Liver (tissue), 9 donors: ENCODE measurements around the gene KMT2A. TPM values are rescaled to one million over a fixed set of nuclear protein-coding genes. Genes with fewer than 3 reads are reported as not detected.
"Not testable (repeated sequence)": the region's sequence is repeated elsewhere in the genome, so short reads cannot be mapped to it uniquely, and the experiment has no call there.

Experiments
- DNase-seq: peaks from one replicate; pipeline ENCODE4 v3.0.0-alpha.2; 2017; ENCODE audit warnings: low spot score
- H3K27ac ChIP-seq, 2 donors: one replicate each; pipeline ENCODE4 v1.7.0; 2013; ENCODE audit warnings: inconsistent platforms in 2 of 2, low read length in 2 of 2, control low read depth in 1 of 2, low read depth in 1 of 2, mild to moderate bottlenecking in 1 of 2
- H3K27me3 ChIP-seq, 4 donors: one replicate each; pipeline versions ENCODE4 v1.6.1 to v1.7.0; 2013; ENCODE audit warnings: low read length in 3 of 4, inconsistent platforms in 1 of 4, mild to moderate bottlenecking in 1 of 4, moderate library complexity in 1 of 4; ENCODE audit not compliant: control insufficient read depth in 4 of 4, insufficient read depth in 4 of 4
- H3K36me3 ChIP-seq, 4 donors: one replicate each; pipeline versions ENCODE4 v1.6.1 to v1.7.0; 2013; ENCODE audit warnings: low read length in 3 of 4, mild to moderate bottlenecking in 3 of 4, low read depth in 1 of 4, moderate library complexity in 1 of 4; ENCODE audit not compliant: control insufficient read depth in 4 of 4, insufficient read depth in 3 of 4
- H3K4me1 ChIP-seq, 4 donors: one replicate each; pipeline versions ENCODE4 v1.6.1 to v1.7.0; 2013; ENCODE audit warnings: low read length in 3 of 4, mild to moderate bottlenecking in 3 of 4, moderate library complexity in 1 of 4; ENCODE audit not compliant: control insufficient read depth in 4 of 4, insufficient read depth in 4 of 4
- H3K4me3 ChIP-seq, 3 donors: one replicate each; pipeline versions ENCODE4 v1.6.1 to v1.7.0; 2013; ENCODE audit warnings: low read length in 3 of 3, control low read depth in 1 of 3, low read depth in 1 of 3, mild to moderate bottlenecking in 1 of 3
- H3K9ac ChIP-seq, 2 donors: one replicate each; pipeline ENCODE4 v1.7.0; 2013; ENCODE audit warnings: low read length in 2 of 2, mild to moderate bottlenecking in 2 of 2, moderate library complexity in 2 of 2, control low read depth in 1 of 2, low read depth in 1 of 2
- H3K9me3 ChIP-seq, 4 donors: one replicate each; pipeline versions ENCODE4 v1.6.1 to v1.7.0; 2013; ENCODE audit warnings: low read length in 3 of 4; ENCODE audit not compliant: control insufficient read depth in 4 of 4
- CTCF ChIP-seq: fragments of 150-350 bp; IDR thresholded peaks from 2 replicates; pipeline ENCODE4 v1.5.1; 2017; ENCODE audit warnings: improper control_type of control experiment, low read depth, low read length; ENCODE audit not compliant: missing input control
- FOXA1 ChIP-seq: IDR thresholded peaks from 2 replicates; pipeline ENCODE4 v1.6.1; 2016; ENCODE audit warnings: antibody characterized with exemption
- GABPA ChIP-seq, 2 donors: IDR thresholded peaks in 1 of 2; conservative IDR thresholded peaks in 1 of 2; 2 replicates each; pipeline ENCODE4 v1.6.1; 2016; ENCODE audit warnings: antibody characterized with exemption in 2 of 2, mild to moderate bottlenecking in 1 of 2, moderate library complexity in 1 of 2
- HNF4A ChIP-seq, 2 donors: conservative IDR thresholded peaks; 2 replicates each; pipeline ENCODE4 v1.6.1; 2016; ENCODE audit warnings: antibody characterized with exemption in 2 of 2, mild to moderate bottlenecking in 2 of 2
- JUND ChIP-seq, 2 donors: IDR thresholded peaks; 2 replicates each; pipeline ENCODE4 v1.6.1; 2016; ENCODE audit warnings: antibody characterized with exemption in 2 of 2
- MAX ChIP-seq: IDR thresholded peaks from 2 replicates; pipeline ENCODE4 v1.6.1; 2016; ENCODE audit warnings: antibody characterized with exemption
- RAD21 ChIP-seq, 2 donors: IDR thresholded peaks; 2 replicates each; pipeline ENCODE4 v1.6.1; 2016; ENCODE audit warnings: antibody characterized with exemption in 2 of 2, mild to moderate bottlenecking in 2 of 2
- RXRA ChIP-seq, 2 donors: IDR thresholded peaks; 2 replicates each; pipeline ENCODE4 v1.6.1; 2017 to 2018; ENCODE audit warnings: antibody characterized with exemption in 2 of 2, mild to moderate bottlenecking in 1 of 2
- SP1 ChIP-seq: IDR thresholded peaks from 2 replicates; pipeline ENCODE4 v1.6.1; 2018; ENCODE audit warnings: antibody characterized with exemption, mild to moderate bottlenecking
- WGBS: extraction: QIAGEN DNeasy Blood & Tissue Kit; methylation state at CpG from one replicate; pipeline ENCODE4 v1.1.7; 2013; 5-methylcytosine and 5-hydroxymethylcytosine counted together
- polyA plus RNA-seq, 2 donors: library from polyadenylated mRNA; stranded (reverse) in 1 of 2; unstranded in 1 of 2; fragments of 200-250 nt in 1 of 2; fragments of >200 nt in 1 of 2; fragmentation: Nextera tagmentation in 1 of 2; extraction: Ambion mirVana in 1 of 2; gene quantifications; one replicate each; pipeline versions ENCODE4 v1.2.1 to v1.2.3, GENCODE V29; 2013 to 2015
- total RNA-seq, 2 donors: library from RNA; depleted of rRNA; stranded (reverse); fragments of >200 nt; gene quantifications; one replicate each; pipeline ENCODE4 v1.2.3, GENCODE V29; 2014
- donor health status: healthy.
- donor health status: healthy.
- donor health status: healthy.
- donor health status: healthy.
- donor health status: healthy.

KMT2A gene
- total and polyA plus RNA-seq, 4 donors, result 4.3 to 27.9 (median 12.9) TPM

GRCh38 chr11:118401880-118402590 lies 34.3 kb upstream of the KMT2A start:
- no peak for DNase-seq
- Histone ChIP-seq H3K36me3 (peaks cover 0 to 20% (median 11%) of the 10 kb centered on the region in 4 donors), H3K9ac (peak overlapping the region; percentile 77 to 96), H3K9me3 (no peaks in the 10 kb centered on the region), H3K27ac (peak overlapping the region; percentile 72 to 78), H3K4me1 (peaks cover 0 to 32% (median 19%) of the 10 kb centered on the region in 4 donors), H3K4me3 (peak overlapping the region; percentile 91 to 95 (median 95)), H3K27me3 (no peaks in the 10 kb centered on the region)
- TF ChIP-seq MAX (no peak), CTCF (no peak), RXRA (IDR thresholded peaks at IDR 0.05) (peak in 1 of 2 donors; percentile 19), JUND (IDR thresholded peaks at IDR 0.05) (peak in 1 of 2 donors; percentile 48), SP1 (no peak), RAD21 (IDR thresholded peaks at IDR 0.05) (peak in 1 of 2 donors; percentile 4)
- WGBS, result 1% methylated on average over 22 of the region's 22 CpGs

GRCh38 chr11:118402594-118402993 lies 33.7 kb upstream of the KMT2A start:
- peak in 1 of 2 donors; percentile 1 for TF ChIP-seq RAD21 (IDR thresholded peaks at IDR 0.05)
- H3K27me3 ChIP-seq, DNase-seq, H3K9me3 ChIP-seq: not testable (repeated sequence)
- Histone ChIP-seq H3K9ac (peak overlapping the region; percentile 77 to 96), H3K4me1 (peaks cover 0 to 32% (median 19%) of the 10 kb centered on the region in 4 donors), H3K27ac (peak overlapping the region; percentile 62 to 72), H3K36me3 (peaks cover 0 to 25% (median 14%) of the 10 kb centered on the region in 4 donors), H3K4me3 (peak overlapping the region in 2 of 3 donors; percentile 95)
- WGBS, result 73% methylated on average over 7 of the region's 7 CpGs

- Histone ChIP-seq H3K27me3 (no peaks in the 10 kb centered on the region), H3K9me3 (no peaks in the 10 kb centered on the region), H3K27ac (no peak overlapping the region), H3K36me3 (peaks cover 0 to 27% (median 23%) of the 10 kb centered on the region in 4 donors), H3K9ac (no peak overlapping the region), H3K4me3 (no peak overlapping the region), H3K4me1 (peaks cover 0 to 28% (median 14%) of the 10 kb centered on the region in 4 donors)
- 75% methylated on average over 7 of the region's 7 CpGs for WGBS
- no peak for DNase-seq
- no peak for TF ChIP-seq HNF4A (conservative IDR thresholded peaks at IDR 0.05)
- TF ChIP-seq FOXA1, result no peak
- TF ChIP-seq GABPA (IDR thresholded peaks at IDR 0.05 in 1 of 2, conservative IDR thresholded peaks at IDR 0.05 in 1 of 2), result no peak
Measured at GRCh38 chr11:118406599-118407166, 29.6 kb upstream of the KMT2A start.
